ENCODE results near the gene SEC11A. TPM values are rescaled to one million over a fixed set of nuclear protein-coding genes. Genes with fewer than 3 reads are reported as not detected.

SEC11A gene
- total RNA-seq, 1 donor from 2014 or later, result 236 TPM

GRCh38 chr15:84629033-84629432 lies 86.9 kb downstream of the SEC11A start:
- no peak overlapping the region for H3K4me3 ChIP-seq (ENCODE audit: low read depth, low read length)
- TF ChIP-seq CTCF (conservative IDR thresholded peaks at IDR 0.05; ENCODE audit: low read depth, low read length), result no peak
- DNase-seq (ENCODE audit: low read depth), result no peak

DNA sequence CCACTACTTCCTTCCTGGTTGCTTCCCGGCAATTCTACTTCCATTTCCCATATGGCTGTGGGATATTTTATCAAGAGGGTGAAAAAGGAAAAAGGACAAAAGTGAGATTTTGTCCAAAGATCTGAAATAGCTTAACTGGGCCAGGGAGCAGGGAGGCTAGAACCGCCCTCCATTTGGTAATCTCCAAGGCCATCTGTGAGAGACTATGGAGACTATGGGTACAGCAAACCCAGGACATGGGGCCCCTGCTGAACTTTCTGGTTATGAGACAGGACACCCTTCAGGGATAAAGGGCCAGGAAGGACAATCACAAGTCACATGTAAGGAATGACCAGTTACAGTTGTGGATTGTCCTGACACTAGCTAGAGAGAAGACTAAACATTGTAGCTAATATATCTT lies 90.8 kb downstream of the SEC11A start:
- H3K4me3 ChIP-seq (ENCODE audit: low read depth, low read length), result no peak overlapping the region
- DNase-seq (ENCODE audit: low read depth), result no peak
- TF ChIP-seq CTCF (conservative IDR thresholded peaks at IDR 0.05; ENCODE audit: low read depth, low read length), result no peak

GRCh38 chr15:84624359-84624758 lies 91.6 kb downstream of the SEC11A start:
- H3K4me3 ChIP-seq (ENCODE audit: low read depth, low read length), result no peak overlapping the region
- TF ChIP-seq CTCF (conservative IDR thresholded peaks at IDR 0.05; ENCODE audit: low read depth, low read length), result no peak
- DNase-seq (ENCODE audit: low read depth), result no peak

DNA sequence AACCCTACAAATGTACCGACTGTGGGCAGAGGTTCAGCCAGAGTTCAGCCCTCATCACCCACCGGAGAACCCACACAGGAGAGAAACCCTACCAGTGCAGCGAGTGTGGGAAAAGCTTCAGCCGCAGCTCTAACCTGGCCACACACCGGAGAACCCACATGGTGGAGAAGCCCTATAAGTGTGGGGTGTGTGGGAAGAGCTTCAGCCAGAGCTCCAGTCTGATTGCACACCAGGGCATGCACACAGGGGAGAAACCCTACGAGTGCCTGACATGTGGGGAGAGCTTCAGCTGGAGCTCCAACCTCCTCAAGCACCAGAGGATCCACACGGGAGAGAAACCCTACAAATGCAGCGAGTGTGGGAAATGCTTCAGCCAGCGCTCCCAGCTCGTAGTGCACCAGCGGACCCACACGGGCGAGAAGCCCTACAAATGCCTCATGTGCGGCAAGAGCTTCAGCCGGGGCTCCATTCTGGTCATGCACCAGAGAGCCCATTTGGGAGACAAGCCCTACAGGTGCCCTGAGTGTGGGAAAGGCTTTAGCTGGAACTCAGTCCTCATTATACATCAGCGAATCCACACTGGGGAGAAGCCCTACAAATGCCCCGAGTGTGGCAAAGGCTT lies 94.5 kb downstream of the SEC11A start:
- H3K4me3 ChIP-seq (ENCODE audit: low read depth, low read length), result no peak overlapping the region
- no peak for DNase-seq (ENCODE audit: low read depth)
- no peak for TF ChIP-seq CTCF (conservative IDR thresholded peaks at IDR 0.05; ENCODE audit: low read depth, low read length)

GRCh38 chr15:84620626-84621025 lies 95.3 kb downstream of the SEC11A start:
- H3K4me3 ChIP-seq (ENCODE audit: low read depth, low read length), result no peak overlapping the region
- TF ChIP-seq CTCF (conservative IDR thresholded peaks at IDR 0.05; ENCODE audit: low read depth, low read length), result no peak
- DNase-seq (ENCODE audit: low read depth), result no peak

Other genes with a start within 250 kb of the SEC11A start
- gene ZSCAN2, start 115.1 kb downstream of the SEC11A start, total RNA-seq, result 22.6 and 34.0 TPM in 2 replicates
- 14.7 and 20.5 TPM in 2 replicates for gene WDR73, start 61.9 kb downstream of the SEC11A start, total RNA-seq
- gene NMB, start 57.9 kb downstream of the SEC11A start, total RNA-seq, result 16.1 and 17.4 TPM in 2 replicates
- 8.2 and 8.6 TPM in 2 replicates for gene ZNF592, start 32.5 kb upstream of the SEC11A start, total RNA-seq
- gene ALPK3, start 101.2 kb upstream of the SEC11A start, total RNA-seq, result 24.7 and 30.8 TPM in 2 replicates
- not detected in 2 replicates for gene SLC28A1, start 168.5 kb upstream of the SEC11A start, total RNA-seq

All from epithelial cell of proximal tubule (primary cell).